Ovary (tissue), 9 donors: ENCODE measurements around the gene INTS15. TPM values are rescaled to one million over a fixed set of nuclear protein-coding genes. Genes with fewer than 3 reads are reported as not detected.

Experiments
- DNase-seq, 5 donors: peaks; one replicate each; pipeline ENCODE4 v3.0.0-alpha.2; 2019 to 2020
- H3K27ac ChIP-seq, 2 donors: fragments of 200-600 bp; one replicate each; pipeline versions ENCODE4 v1.5.1 to v1.8.0; 2019 to 2022
- H3K27me3 ChIP-seq: fragments of 200-600 bp; one replicate; pipeline ENCODE4 v1.8.0; 2022
- H3K36me3 ChIP-seq: fragments of 200-600 bp; sonication (generic); one replicate; pipeline ENCODE4 v1.5.1; 2019
- H3K4me1 ChIP-seq: one replicate; pipeline ENCODE4 v1.8.1; 2013; ENCODE audit warnings: mild to moderate bottlenecking, moderate library complexity; ENCODE audit not compliant: insufficient read depth
- H3K4me3 ChIP-seq: fragments of 200-600 bp; sonication (generic); one replicate; pipeline ENCODE4 v1.5.1; 2017
- H3K9me3 ChIP-seq, 2 donors: fragments of 200-600 bp in 1 of 2; sonication (generic) in 1 of 2; one replicate each; pipeline versions ENCODE4 v1.5.1 to v1.8.1; 2013 to 2019; ENCODE audit warnings: mild to moderate bottlenecking in 1 of 2, moderate library complexity in 1 of 2
- CTCF ChIP-seq, 3 donors: fragments of 450-650 bp in 2 of 3; fragments of 200-600 bp in 1 of 3; IDR thresholded peaks; one replicate each; pipeline versions ENCODE4 v1.5.1 to v1.8.0; 2016 to 2022; ENCODE audit warnings: antibody characterized with exemption in 3 of 3, mild to moderate bottlenecking in 1 of 3
- EP300 ChIP-seq: sonication (generic); formaldehyde crosslinking; IDR thresholded peaks from one replicate; pipeline ENCODE4 v1.6.1; 2017; ENCODE audit warnings: antibody characterized with exemption
- POLR2A ChIP-seq: fragments of 450-650 bp; IDR thresholded peaks from one replicate; pipeline ENCODE4 v1.6.1; 2017; ENCODE audit warnings: antibody characterized with exemption, mild to moderate bottlenecking, moderate library complexity
- WGBS, 3 donors: extraction: QIAGEN DNeasy Blood & Tissue Kit in 1 of 3; methylation state at CpG; one replicate each; pipeline versions ENCODE4 v1.1.5 to v1.1.7; 2013 to 2017; 5-methylcytosine and 5-hydroxymethylcytosine counted together
- intact Hi-C, 4 donors: fragments of 100-400 bp; cut with DNase I; formaldehyde crosslinking; loops; one replicate each; pipeline versions ENCODE4 v1.11.0 to v1.15.1; 2022 to 2023
- polyA plus RNA-seq, 2 donors: library from polyadenylated mRNA; stranded (reverse); fragments of 200-250 nt in 1 of 2; fragments of 350-450 nt in 1 of 2; fragmentation: Illumina TruSeq in 1 of 2; extraction: RNeasy Lipid Tissue Mini Kit (QIAGEN cat#74804) in 1 of 2; gene quantifications; one replicate each; pipeline ENCODE4 v1.2.3, GENCODE V29; 2013 to 2014
- total RNA-seq, 7 donors: library from RNA; depleted of rRNA in 2 of 7; stranded (reverse); fragments of >200 nt in 2 of 7; fragmentation: NEBNext Ultra II Directional in 3 of 7; extraction: Animal tissue kit (Norgen Biotek cat#: 25700) in 3 of 7; gene quantifications; one replicate each; pipeline versions ENCODE4 v1.1.0 to v1.2.4, GENCODE V29; 2016 to 2023
- donor health status: DM: no; HTN: no; CAD: no; lungs with moderate emphysema.
- donor health status: DM: no; HTN: no; CAD: no.
- donor health status: Bipolar disorder and iron deficiency.
- donor health status: DM: yes; HTN: yes; CAD: no.
- donor health status: DM: no; HTN: no; CAD: no.
- donor health status: DM: yes; HTN: yes; CAD: no.

INTS15 gene
- total and polyA plus RNA-seq, 9 donors = 20.3 to 35.0 (median 30.2) TPM

- TF ChIP-seq POLR2A (no peak), CTCF (IDR thresholded peaks at IDR 0.05) (no peak), EP300 (no peak)
- no peak for DNase-seq
- Histone ChIP-seq H3K27ac (no peak overlapping the region), H3K27me3 (no peaks in the 10 kb centered on the region), H3K9me3 (no peaks in the 10 kb centered on the region), H3K4me1 (no peaks in the 10 kb centered on the region), H3K4me3 (no peak overlapping the region), H3K36me3 (no peaks in the 10 kb centered on the region)
- WGBS, 3 donors = 92% methylated on average over 48 of the region's 48 CpGs
- intact Hi-C loops = no loop called here
Measured at GRCh38 chr7:6654842-6655610, 65.2 kb downstream of the INTS15 start.

GRCh38 chr7:6655636-6656385 lies 66.0 kb downstream of the INTS15 start:
- WGBS, 3 donors = 91 to 94% (median 92%) methylated on average over 17 of the region's 17 CpGs
- H3K9me3 ChIP-seq = no peaks in the 10 kb centered on the region
- no peak overlapping the region for H3K27ac ChIP-seq
- no peak for DNase-seq
- no peaks in the 10 kb centered on the region for H3K36me3 ChIP-seq
- no peak for TF ChIP-seq EP300
- no peak for TF ChIP-seq POLR2A
- no peak for TF ChIP-seq CTCF (IDR thresholded peaks at IDR 0.05)
- intact Hi-C loops = no loop called here
- H3K4me1 ChIP-seq = no peaks in the 10 kb centered on the region
- H3K4me3 ChIP-seq = no peak overlapping the region
- H3K27me3 ChIP-seq = no peaks in the 10 kb centered on the region

GRCh38 chr7:6656413-6656812 lies 66.6 kb downstream of the INTS15 start:
- 96% methylated on average over 9 of the region's 9 CpGs for whole genome bisulfite sequencing, 3 donors
- no peak for DNase-seq
- no peak overlapping the region for H3K4me3 ChIP-seq
- no peaks in the 10 kb centered on the region for H3K27me3 ChIP-seq
- intact Hi-C loops = no loop called here
- H3K27ac ChIP-seq = no peak overlapping the region
- H3K4me1 ChIP-seq = no peaks in the 10 kb centered on the region
- no peaks in the 10 kb centered on the region for H3K9me3 ChIP-seq
- H3K36me3 ChIP-seq = no peaks in the 10 kb centered on the region
- TF ChIP-seq EP300 (no peak), POLR2A (no peak), CTCF (IDR thresholded peaks at IDR 0.05) (no peak)

Other genes starting within 250 kb of the INTS15 start
- 10 to 100 TPM; 13.5 to 27.2 (median 18.6) TPM for gene FAM220A, start 241.1 kb upstream of the INTS15 start, total RNA-seq
- 10 to 100 TPM; 12.1 to 14.2 TPM for gene FAM220A, start 241.1 kb upstream of the INTS15 start, polyA plus RNA-seq
- gene RAC1, start 215.5 kb upstream of the INTS15 start, total RNA-seq = 100 to 1,000 TPM; 101 to 208 (median 198) TPM
- gene RAC1, start 215.5 kb upstream of the INTS15 start, polyA plus RNA-seq = 100 to 1,000 TPM; 153 to 389 TPM
- gene DAGLB, start 142.1 kb upstream of the INTS15 start, total RNA-seq = 10 to 100 TPM; 11.5 to 22.4 (median 15.5) TPM
- gene DAGLB, start 142.1 kb upstream of the INTS15 start, polyA plus RNA-seq = 10 to 100 TPM in 1 of 2 donors, 1 to 10 TPM in 1; 8.8 to 10.7 TPM
- 100 to 1,000 TPM in 2 of 7 donors, 10 to 100 TPM in 5; 55.3 to 151 (median 93.3) TPM for gene KDELR2, start 105.9 kb upstream of the INTS15 start, total RNA-seq
- gene KDELR2, start 105.9 kb upstream of the INTS15 start, polyA plus RNA-seq = 100 to 1,000 TPM in 1 of 2 donors, 10 to 100 TPM in 1; 70.9 to 157 TPM
- under 1 TPM in 6 of 7 donors, not detected in 1; 0.34 to 0.51 (median 0.40) TPM for gene GRID2IP, start 38.6 kb upstream of the INTS15 start, total RNA-seq
- gene GRID2IP, start 38.6 kb upstream of the INTS15 start, polyA plus RNA-seq = under 1 TPM; 0.07 to 0.15 TPM
- gene ZDHHC4, start 12.6 kb upstream of the INTS15 start, total RNA-seq = 10 to 100 TPM; 35.9 to 57.9 (median 47.8) TPM
- gene ZDHHC4, start 12.6 kb upstream of the INTS15 start, polyA plus RNA-seq = 10 to 100 TPM; 42.4 to 92.0 TPM
- gene ZNF853, start 25.6 kb downstream of the INTS15 start, total RNA-seq = 10 to 100 TPM; 16.5 to 25.9 (median 22.2) TPM
- 10 to 100 TPM in 1 of 2 donors, 1 to 10 TPM in 1; 9.1 to 14.5 TPM for gene ZNF853, start 25.6 kb downstream of the INTS15 start, polyA plus RNA-seq
- gene ZNF316, start 47.3 kb downstream of the INTS15 start, total RNA-seq = 10 to 100 TPM; 14.5 to 36.4 (median 28.4) TPM
- gene ZNF316, start 47.3 kb downstream of the INTS15 start, polyA plus RNA-seq = 10 to 100 TPM; 11.5 to 17.6 TPM
- 10 to 100 TPM; 17.0 to 33.7 (median 29.0) TPM for gene ZNF12, start 116.9 kb downstream of the INTS15 start, total RNA-seq
- gene ZNF12, start 116.9 kb downstream of the INTS15 start, polyA plus RNA-seq = 10 to 100 TPM; 14.1 to 14.9 TPM
- gene RSPH10B2, start 164.1 kb downstream of the INTS15 start, total RNA-seq = 10 to 100 TPM in 1 of 7 donors, 1 to 10 TPM in 1, under 1 TPM in 3, not detected in 2; 0.28 to 14.7 (median 0.79) TPM
- under 1 TPM; 0.07 to 0.19 TPM for gene RSPH10B2, start 164.1 kb downstream of the INTS15 start, polyA plus RNA-seq
- gene CCZ1B, start 236.3 kb downstream of the INTS15 start, total RNA-seq = 10 to 100 TPM; 38.5 to 63.7 (median 43.0) TPM
- 10 to 100 TPM; 19.2 to 58.9 TPM for gene CCZ1B, start 236.3 kb downstream of the INTS15 start, polyA plus RNA-seq